Vagina (tissue), 2 donors: Measurements from ENCODE around the gene ARHGEF18. TPM values are rescaled to one million over a fixed set of nuclear protein-coding genes. Genes with fewer than 3 reads are reported as not detected.
"Not testable (repeated sequence)": the region's sequence is repeated elsewhere in the genome, so short reads cannot be mapped to it uniquely, and the experiment has no call there.

ENCODE experiments used
- DNase-seq, 2 donors: peaks; one replicate each; pipeline ENCODE4 v3.0.0-alpha.2; 2017; ENCODE audit errors: extremely low spot score in 2 of 2
- H3K27ac ChIP-seq: fragments of 200-600 bp; sonication (generic); one replicate; pipeline ENCODE4 v1.5.1; 2019
- H3K27me3 ChIP-seq: fragments of 200-600 bp; sonication (generic); one replicate; pipeline ENCODE4 v1.5.1; 2019
- H3K36me3 ChIP-seq, 2 donors: fragments of 200-600 bp; sonication (generic); one replicate each; pipeline ENCODE4 v1.5.1; 2017 to 2019
- H3K4me1 ChIP-seq: fragments of 200-600 bp; sonication (generic); one replicate; pipeline ENCODE4 v1.5.1; 2019
- H3K4me3 ChIP-seq, 2 donors: fragments of 200-600 bp; sonication (generic); 1 replicate in 1 of 2; 2 replicates in 1 of 2; pipeline ENCODE4 v1.5.1; 2016 to 2019
- H3K9me3 ChIP-seq: fragments of 200-600 bp; sonication (generic); one replicate; pipeline ENCODE4 v1.5.1; 2019
- POLR2A ChIP-seq, 2 donors: fragments of 450-650 bp; IDR thresholded peaks; one replicate each; pipeline ENCODE4 v1.6.1; 2017; ENCODE audit warnings: antibody characterized with exemption in 2 of 2, mild to moderate bottlenecking in 2 of 2, moderate library complexity in 2 of 2
- POLR2AphosphoS5 ChIP-seq, 2 donors: sonication (generic); formaldehyde crosslinking; IDR thresholded peaks; one replicate each; pipeline ENCODE4 v1.9.0; 2017; ENCODE audit warnings: antibody characterized with exemption in 2 of 2, mild to moderate bottlenecking in 2 of 2, low read depth in 1 of 2; ENCODE audit not compliant: insufficient read depth in 1 of 2
- intact Hi-C: fragments of 100-400 bp; cut with DNase I; formaldehyde crosslinking; loops from one replicate; pipeline ENCODE4 v1.15.1; 2023
- total RNA-seq: library from RNA; depleted of rRNA; stranded (reverse); fragments of >200 nt; gene quantifications from one replicate; pipeline ENCODE4 v1.2.3, GENCODE V29; 2016
- TF ChIP-seq, protein P1 (sequence below), 3 experiments: fragments of 450-650 bp in 2 of 3; fragments of 200-600 bp in 1 of 3; sonication (generic) in 1 of 3; IDR thresholded peaks; one replicate each; pipeline ENCODE4 v1.5.1; 2017 to 2019; ENCODE audit warnings: antibody characterized with exemption in 3 of 3, mild to moderate bottlenecking in 2 of 3, moderate library complexity in 2 of 3

ARHGEF18 gene
- total RNA-seq, 1 donor from 2014 or later: 28.5 TPM

DNA sequence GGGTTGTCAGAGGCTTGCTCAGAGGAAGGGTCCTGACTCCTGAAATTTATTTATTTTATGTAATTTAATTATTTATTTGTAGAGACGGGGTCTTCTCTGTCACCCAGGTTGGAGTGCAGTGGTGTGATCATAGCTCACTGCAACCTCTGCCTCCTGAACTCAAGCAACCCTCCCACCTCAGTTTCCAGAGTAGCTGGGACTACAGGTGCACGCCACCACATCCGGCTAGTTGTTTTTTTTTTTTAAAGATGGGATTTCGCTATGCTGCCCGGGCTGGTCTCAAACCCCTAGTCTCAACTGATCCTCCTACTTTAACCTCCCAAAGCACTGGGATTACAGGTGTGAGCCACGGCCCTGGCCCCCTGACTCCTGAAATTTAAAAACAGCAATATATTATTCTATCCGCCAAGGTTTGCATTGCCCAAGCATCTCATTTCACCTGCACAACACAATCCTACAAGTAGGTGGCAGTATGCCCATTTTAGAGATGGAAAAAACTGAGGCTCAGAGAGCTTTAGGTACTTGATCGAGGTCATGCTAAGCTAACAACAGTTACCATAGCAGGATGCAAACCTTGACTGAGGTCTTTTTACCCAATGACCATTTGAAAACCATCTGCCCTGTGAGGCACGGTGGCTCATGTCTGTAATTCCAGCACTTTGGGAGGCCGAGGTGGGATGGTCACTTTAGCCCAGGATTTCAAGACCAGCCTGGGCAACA, 18.1 kb downstream of the ARHGEF18 start:
- intact Hi-C loops: no loop called here
- DNase-seq: no peak
- H3K27ac ChIP-seq: no peak overlapping the region
- H3K9me3 ChIP-seq: no peaks in the 10 kb centered on the region
- no peak overlapping the region for H3K4me3 ChIP-seq
- TF ChIP-seq POLR2AphosphoS5 (IDR thresholded peaks at IDR 0.05; ENCODE audit: insufficient read depth in 1 of 2, low read depth in 1 of 2): no peak
- TF ChIP-seq, protein P1, sequence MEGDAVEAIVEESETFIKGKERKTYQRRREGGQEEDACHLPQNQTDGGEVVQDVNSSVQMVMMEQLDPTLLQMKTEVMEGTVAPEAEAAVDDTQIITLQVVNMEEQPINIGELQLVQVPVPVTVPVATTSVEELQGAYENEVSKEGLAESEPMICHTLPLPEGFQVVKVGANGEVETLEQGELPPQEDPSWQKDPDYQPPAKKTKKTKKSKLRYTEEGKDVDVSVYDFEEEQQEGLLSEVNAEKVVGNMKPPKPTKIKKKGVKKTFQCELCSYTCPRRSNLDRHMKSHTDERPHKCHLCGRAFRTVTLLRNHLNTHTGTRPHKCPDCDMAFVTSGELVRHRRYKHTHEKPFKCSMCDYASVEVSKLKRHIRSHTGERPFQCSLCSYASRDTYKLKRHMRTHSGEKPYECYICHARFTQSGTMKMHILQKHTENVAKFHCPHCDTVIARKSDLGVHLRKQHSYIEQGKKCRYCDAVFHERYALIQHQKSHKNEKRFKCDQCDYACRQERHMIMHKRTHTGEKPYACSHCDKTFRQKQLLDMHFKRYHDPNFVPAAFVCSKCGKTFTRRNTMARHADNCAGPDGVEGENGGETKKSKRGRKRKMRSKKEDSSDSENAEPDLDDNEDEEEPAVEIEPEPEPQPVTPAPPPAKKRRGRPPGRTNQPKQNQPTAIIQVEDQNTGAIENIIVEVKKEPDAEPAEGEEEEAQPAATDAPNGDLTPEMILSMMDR (IDR thresholded peaks at IDR 0.05): peak in 1 of 3 experiments; percentile 10
- no peaks in the 10 kb centered on the region for H3K27me3 ChIP-seq
- H3K36me3 ChIP-seq: no peaks in the 10 kb centered on the region
- no peaks in the 10 kb centered on the region for H3K4me1 ChIP-seq

DNA sequence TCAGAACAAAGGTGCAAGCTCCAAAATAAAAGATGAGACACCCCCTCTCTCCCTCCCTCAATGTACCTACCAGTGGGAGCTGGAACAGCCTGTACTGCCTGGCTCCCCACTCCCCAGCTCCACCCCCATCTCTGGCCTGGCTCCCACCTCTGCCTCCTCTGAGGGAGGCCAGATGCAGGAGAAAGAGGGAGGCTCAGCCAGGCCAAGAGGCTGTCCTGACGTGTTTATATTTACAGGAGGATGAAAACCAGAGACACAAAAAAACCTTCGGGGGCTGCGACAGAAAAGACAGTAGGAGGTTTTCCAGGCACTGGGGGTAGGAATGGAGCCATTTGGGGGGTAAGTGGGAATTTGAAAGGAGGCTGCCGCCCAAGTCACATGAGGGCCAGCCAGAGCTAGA, 19.7 kb downstream of the ARHGEF18 start:
- DNase-seq: no peak
- Histone ChIP-seq H3K36me3 (no peaks in the 10 kb centered on the region), H3K27ac (peak overlapping the region; percentile 72), H3K27me3 (no peaks in the 10 kb centered on the region), H3K4me3 (no peak overlapping the region), H3K9me3 (no peaks in the 10 kb centered on the region), H3K4me1 (no peaks in the 10 kb centered on the region)
- TF ChIP-seq POLR2AphosphoS5 (IDR thresholded peaks at IDR 0.05; ENCODE audit: insufficient read depth in 1 of 2, low read depth in 1 of 2) (peak in 1 of 2 donors; percentile 49), POLR2A (IDR thresholded peaks at IDR 0.05) (no peak)
- intact Hi-C loops: no loop called here

DNA sequence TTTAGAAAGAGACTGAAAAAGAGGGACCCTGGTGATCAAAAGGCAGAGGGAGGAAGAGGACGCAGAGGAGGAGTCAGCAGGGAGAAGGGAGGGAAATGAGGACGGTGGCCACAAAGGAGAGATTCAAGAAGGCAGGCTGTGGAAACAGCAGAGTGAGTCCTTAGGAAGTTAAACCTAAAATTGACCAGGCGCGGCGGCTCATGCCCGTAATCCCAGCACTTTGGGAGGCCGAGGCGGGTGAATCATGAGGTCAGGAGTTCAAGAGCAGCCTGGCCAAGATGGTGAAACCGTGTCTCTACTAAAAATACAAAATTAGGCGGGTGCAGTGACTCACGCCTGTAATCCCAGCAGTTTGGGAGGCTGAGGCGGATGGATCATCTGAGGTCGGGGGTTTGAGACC, 20.1 kb downstream of the ARHGEF18 start:
- intact Hi-C loops, H3K4me1 ChIP-seq, H3K9me3 ChIP-seq, H3K27me3 ChIP-seq, H3K4me3 ChIP-seq, DNase-seq, H3K36me3 ChIP-seq: not testable (repeated sequence)
- peak in 1 of 2 donors; percentile 68 for TF ChIP-seq POLR2AphosphoS5 (IDR thresholded peaks at IDR 0.05; ENCODE audit: insufficient read depth in 1 of 2, low read depth in 1 of 2)
- peak overlapping the region; percentile 72 for H3K27ac ChIP-seq

DNA sequence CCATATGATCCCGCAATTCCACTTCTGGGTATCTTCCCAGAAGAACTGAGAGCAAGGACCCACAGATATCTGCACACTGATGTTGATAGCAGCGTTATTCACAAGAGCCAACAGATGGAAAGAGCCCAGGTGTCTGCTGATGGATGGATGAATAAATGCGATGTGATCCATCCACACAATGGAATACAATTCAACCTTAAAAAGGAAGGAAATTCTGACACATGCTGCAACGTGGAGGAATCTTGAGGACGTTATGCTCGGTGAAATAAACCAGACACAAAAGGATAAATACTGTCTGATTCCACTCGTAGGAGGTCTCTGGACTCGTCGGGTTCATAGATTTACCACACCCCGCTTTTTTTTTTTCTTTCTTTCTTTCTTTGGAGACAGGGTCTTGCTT, 21.8 kb downstream of the ARHGEF18 start:
- Histone ChIP-seq H3K4me3 (no peak overlapping the region), H3K9me3 (no peaks in the 10 kb centered on the region), H3K4me1 (no peaks in the 10 kb centered on the region), H3K27ac (no peak overlapping the region), H3K36me3 (no peaks in the 10 kb centered on the region), H3K27me3 (no peaks in the 10 kb centered on the region)
- intact Hi-C loops: no loop called here
- TF ChIP-seq POLR2A (IDR thresholded peaks at IDR 0.05) (no peak), POLR2AphosphoS5 (IDR thresholded peaks at IDR 0.05; ENCODE audit: insufficient read depth in 1 of 2, low read depth in 1 of 2) (no peak)
- TF ChIP-seq, protein P1 (IDR thresholded peaks at IDR 0.05): no peak
- DNase-seq: no peak

DNA sequence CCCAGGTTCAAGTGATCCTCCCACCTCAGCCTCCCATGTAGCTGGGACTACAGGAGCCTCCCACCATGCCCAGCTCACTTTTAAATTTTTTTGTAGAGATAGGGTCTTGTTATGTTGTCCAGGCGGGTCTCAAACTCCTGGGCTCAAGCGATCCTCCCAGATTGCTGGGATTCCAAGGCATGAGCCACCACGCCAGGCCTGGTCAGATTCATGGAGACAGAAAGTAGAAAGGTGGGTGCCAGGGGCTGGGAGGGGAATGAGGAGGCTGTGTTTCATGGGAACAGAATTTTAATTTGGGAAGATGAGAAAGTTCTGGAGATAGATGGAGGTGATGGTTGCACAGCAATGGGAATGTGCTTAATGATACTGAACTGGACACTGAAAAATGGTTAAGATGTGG, 22.3 kb downstream of the ARHGEF18 start:
- H3K9me3 ChIP-seq: no peaks in the 10 kb centered on the region
- intact Hi-C loops: no loop called here
- H3K27me3 ChIP-seq: no peaks in the 10 kb centered on the region
- TF ChIP-seq POLR2AphosphoS5 (IDR thresholded peaks at IDR 0.05; ENCODE audit: insufficient read depth in 1 of 2, low read depth in 1 of 2) (no peak), POLR2A (IDR thresholded peaks at IDR 0.05) (no peak)
- TF ChIP-seq, protein P1 (IDR thresholded peaks at IDR 0.05): no peak
- H3K27ac ChIP-seq: no peak overlapping the region
- no peak overlapping the region for H3K4me3 ChIP-seq
- no peak for DNase-seq
- H3K4me1 ChIP-seq: no peaks in the 10 kb centered on the region
- H3K36me3 ChIP-seq: no peaks in the 10 kb centered on the region

DNA sequence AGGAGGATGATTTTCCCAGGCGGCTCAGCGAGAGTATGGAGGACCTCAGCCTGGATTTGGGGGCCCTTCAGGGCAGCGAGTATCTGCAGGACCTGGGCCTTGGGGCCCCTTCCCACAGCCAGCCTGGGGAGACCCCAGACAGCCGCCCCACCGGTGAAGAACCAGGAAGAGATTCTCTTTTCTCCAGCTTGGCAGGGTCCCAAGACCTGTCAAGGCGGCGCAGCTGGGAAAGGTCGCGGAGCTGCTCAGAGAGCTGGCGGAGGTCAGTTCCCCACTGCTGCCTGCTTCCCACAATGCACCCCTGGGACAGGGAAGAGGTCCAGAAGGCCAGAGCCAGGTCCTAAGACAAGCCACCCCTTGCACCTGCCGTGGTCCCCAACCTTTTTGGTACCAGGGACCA, 24.1 kb downstream of the ARHGEF18 start:
- no peaks in the 10 kb centered on the region for H3K27me3 ChIP-seq
- H3K36me3 ChIP-seq: no peaks in the 10 kb centered on the region
- intact Hi-C loops: no loop called here
- H3K9me3 ChIP-seq: no peaks in the 10 kb centered on the region
- TF ChIP-seq POLR2A (IDR thresholded peaks at IDR 0.05) (no peak), POLR2AphosphoS5 (IDR thresholded peaks at IDR 0.05; ENCODE audit: insufficient read depth in 1 of 2, low read depth in 1 of 2) (no peak)
- TF ChIP-seq, protein P1 (IDR thresholded peaks at IDR 0.05): no peak
- DNase-seq: no peak
- no peak overlapping the region for H3K27ac ChIP-seq
- H3K4me3 ChIP-seq: no peak overlapping the region
- no peaks in the 10 kb centered on the region for H3K4me1 ChIP-seq
